ENCODE results near the gene TRIM63. TPM values are rescaled to one million over a fixed set of nuclear protein-coding genes. Genes with fewer than 3 reads are reported as not detected.

TRIM63 gene
- polyA plus RNA-seq, 2 of the 4 experiments (the other 2 are of a cell fraction), result not detected

GRCh38 chr1:26003756-26004155 lies 63.7 kb downstream of the TRIM63 start:
- no peak overlapping the region for H3K4me3 ChIP-seq
- no peak for DNase-seq (ENCODE audit: low read depth in 1 of 2, low spot score in 1 of 2)
- TF ChIP-seq PHF8 (IDR thresholded peaks at IDR 0.05; ENCODE audit: borderline replicate concordance, low read depth), result no peak
- no peak for TF ChIP-seq HOXB5 (CRISPR knock-in tag; IDR thresholded peaks at IDR 0.05)
- TF ChIP-seq ZFP36 (IDR thresholded peaks at IDR 0.05; ENCODE audit: borderline replicate concordance, partially characterized antibody), result no peak
- no peak for TF ChIP-seq MYC (IDR thresholded peaks at IDR 0.05; ENCODE audit: borderline replicate concordance, low read length)
- no peak for TF ChIP-seq ZC3H11A (IDR thresholded peaks at IDR 0.05)
- no peak for TF ChIP-seq TFCP2L1 (CRISPR knock-in tag; IDR thresholded peaks at IDR 0.05)
- TF ChIP-seq RFX5 (IDR thresholded peaks at IDR 0.05), result no peak
- TF ChIP-seq NFE2L2 (conservative IDR thresholded peaks at IDR 0.05; ENCODE audit: low read length), result no peak
- no peak for TF ChIP-seq HOXA7 (CRISPR knock-in tag; IDR thresholded peaks at IDR 0.05)
- no peak for TF ChIP-seq EP300 (IDR thresholded peaks at IDR 0.05)
- TF ChIP-seq ZSCAN20 (CRISPR knock-in tag; IDR thresholded peaks at IDR 0.05), result no peak
- no peak for TF ChIP-seq CBX2 (IDR thresholded peaks at IDR 0.05; ENCODE audit: borderline replicate concordance, low read depth)
- no peak for TF ChIP-seq CEBPB (IDR thresholded peaks at IDR 0.05)
- no peak for TF ChIP-seq EHMT2 (IDR thresholded peaks at IDR 0.05; ENCODE audit: low read depth)
- CTCF ChIA-PET, result interaction anchor here (3.4 to 7.1 kb wide), 2 partner anchors 108 kb away, joined by 14 to 84 read pairs; no protein-coding TSS in a partner anchor
- no peak for FAIRE-seq
- H3K4me2 ChIP-seq, result no peak overlapping the region
- POLR2A ChIA-PET, result no interaction called here
- no peaks in the 10 kb centered on the region for H3K9me3 ChIP-seq
- no peak for ATAC-seq
- peaks cover under 1% of the 10 kb centered on the region; the same call in 1 of the 3 replicates for H3K4me1 ChIP-seq
- 74% methylated on average over 2 of the region's 2 CpGs for WGBS (ENCODE audit: missing lambda C conversion rate)
- no peak overlapping the region for H3K27ac ChIP-seq

- FAIRE-seq (no peak), ATAC-seq (no peak), DNase-seq (ENCODE audit: low read depth in 1 of 2, low spot score in 1 of 2) (no peak)
- POLR2A ChIA-PET, result no interaction called here
- peaks cover 5% of the 10 kb centered on the region; the same call in 1 of the 3 replicates for H3K4me1 ChIP-seq
- 66% methylated on average over 4 of the region's 4 CpGs for WGBS (ENCODE audit: missing lambda C conversion rate)
- H3K9me3 ChIP-seq, result no peaks in the 10 kb centered on the region
- TF ChIP-seq CEBPB (IDR thresholded peaks at IDR 0.05) (peak in 1 of 2 experiments; percentile 52; a peak in 2 of 4 replicates), HDAC2 (IDR thresholded peaks at IDR 0.05) (no peak)
- no peak overlapping the region for H3K4me3 ChIP-seq
- H3K27ac ChIP-seq, result no peak overlapping the region
- CTCF ChIA-PET, result interaction anchor here (7.1 kb wide), 1 partner anchor 108 kb away, joined by 84 read pairs; no protein-coding TSS in a partner anchor
- no peak overlapping the region for H3K4me2 ChIP-seq
Observed at GRCh38 chr1:26003262-26003661, 64.2 kb downstream of the TRIM63 start.

Small RNAs within 50 kb of the gene (small RNA-seq; reads per million reads assigned to genes)
- gene RF00283 (0 reads per million in 6 experiments), gene RF00492 (0 reads per million in 6 experiments)

Other genes with a start within 250 kb of the TRIM63 start
- gene MTFR1L, start 247.7 kb downstream of the TRIM63 start, polyA plus RNA-seq (2011; rRNA removed), result 26.1 and 33.0 TPM in 2 replicates
- 24.7 to 26.1 TPM (median 25.9 TPM) in 3 replicates for gene MTFR1L, start 247.7 kb downstream of the TRIM63 start, polyA plus RNA-seq (2017; fragmentation: RNase III; extraction: RNeasy Plus Mini Kit Qiagen cat#74134 plus additional on column Dnase treatment)
- gene AUNIP, start 208.2 kb downstream of the TRIM63 start, polyA plus RNA-seq (2011; rRNA removed), result 6.6 and 8.4 TPM in 2 replicates
- gene AUNIP, start 208.2 kb downstream of the TRIM63 start, polyA plus RNA-seq (2017; fragmentation: RNase III; extraction: RNeasy Plus Mini Kit Qiagen cat#74134 plus additional on column Dnase treatment), result 5.6 to 7.3 TPM (median 6.5 TPM) in 3 replicates
- 2.3 and 3.4 TPM in 2 replicates for gene PAQR7, start 191.9 kb downstream of the TRIM63 start, polyA plus RNA-seq (2011; rRNA removed)
- gene PAQR7, start 191.9 kb downstream of the TRIM63 start, polyA plus RNA-seq (2017; fragmentation: RNase III; extraction: RNeasy Plus Mini Kit Qiagen cat#74134 plus additional on column Dnase treatment), result 5.9 to 6.4 TPM (median 6.0 TPM) in 3 replicates
- 75.3 and 82.4 TPM in 2 replicates for gene STMN1, start 161.2 kb downstream of the TRIM63 start, polyA plus RNA-seq (2011; rRNA removed)
- 145 to 177 TPM (median 147 TPM) in 3 replicates for gene STMN1, start 161.2 kb downstream of the TRIM63 start, polyA plus RNA-seq (2017; fragmentation: RNase III; extraction: RNeasy Plus Mini Kit Qiagen cat#74134 plus additional on column Dnase treatment)
- 13.7 and 13.8 TPM in 2 replicates for gene PAFAH2, start 69.6 kb downstream of the TRIM63 start, polyA plus RNA-seq (2011; rRNA removed)
- 6.3 to 7.1 TPM (median 7.0 TPM) in 3 replicates for gene PAFAH2, start 69.6 kb downstream of the TRIM63 start, polyA plus RNA-seq (2017; fragmentation: RNase III; extraction: RNeasy Plus Mini Kit Qiagen cat#74134 plus additional on column Dnase treatment)
- gene EXTL1, start 45.9 kb downstream of the TRIM63 start, polyA plus RNA-seq (2011; rRNA removed), result 0.03 and 0.09 TPM in 2 replicates
- 0.04 to 0.07 TPM in 2 of 3 replicates, not detected in the other for gene EXTL1, start 45.9 kb downstream of the TRIM63 start, polyA plus RNA-seq (2017; fragmentation: RNase III; extraction: RNeasy Plus Mini Kit Qiagen cat#74134 plus additional on column Dnase treatment)
- not detected in 2 replicates for gene SLC30A2, start 21.5 kb downstream of the TRIM63 start, polyA plus RNA-seq (2011; rRNA removed)
- gene SLC30A2, start 21.5 kb downstream of the TRIM63 start, polyA plus RNA-seq (2017; fragmentation: RNase III; extraction: RNeasy Plus Mini Kit Qiagen cat#74134 plus additional on column Dnase treatment), result not detected in 3 replicates
- 4.3 and 5.6 TPM in 2 replicates for gene PDIK1L, start 44.2 kb upstream of the TRIM63 start, polyA plus RNA-seq (2011; rRNA removed)
- 1.8 to 2.3 TPM (median 2.0 TPM) in 3 replicates for gene PDIK1L, start 44.2 kb upstream of the TRIM63 start, polyA plus RNA-seq (2017; fragmentation: RNase III; extraction: RNeasy Plus Mini Kit Qiagen cat#74134 plus additional on column Dnase treatment)
- gene FAM110D, start 91.4 kb upstream of the TRIM63 start, polyA plus RNA-seq (2011; rRNA removed), result 0.03 and 0.04 TPM in 2 replicates
- 0.04 to 0.05 TPM (median 0.04 TPM) in 3 replicates for gene FAM110D, start 91.4 kb upstream of the TRIM63 start, polyA plus RNA-seq (2017; fragmentation: RNase III; extraction: RNeasy Plus Mini Kit Qiagen cat#74134 plus additional on column Dnase treatment)
- gene C1orf232, start 101.3 kb upstream of the TRIM63 start, polyA plus RNA-seq (2011; rRNA removed), result not detected in 2 replicates
- not detected in 3 replicates for gene C1orf232, start 101.3 kb upstream of the TRIM63 start, polyA plus RNA-seq (2017; fragmentation: RNase III; extraction: RNeasy Plus Mini Kit Qiagen cat#74134 plus additional on column Dnase treatment)
- 25.6 and 27.2 TPM in 2 replicates for gene ZNF593, start 102.3 kb upstream of the TRIM63 start, polyA plus RNA-seq (2011; rRNA removed)
- 40.5 to 45.4 TPM (median 43.7 TPM) in 3 replicates for gene ZNF593, start 102.3 kb upstream of the TRIM63 start, polyA plus RNA-seq (2017; fragmentation: RNase III; extraction: RNeasy Plus Mini Kit Qiagen cat#74134 plus additional on column Dnase treatment)
- not detected in 2 replicates for gene ZNF593OS, start 104.2 kb upstream of the TRIM63 start, polyA plus RNA-seq (2011; rRNA removed)
- gene ZNF593OS, start 104.2 kb upstream of the TRIM63 start, polyA plus RNA-seq (2017; fragmentation: RNase III; extraction: RNeasy Plus Mini Kit Qiagen cat#74134 plus additional on column Dnase treatment), result not detected in 3 replicates
- gene CNKSR1, start 109.9 kb upstream of the TRIM63 start, polyA plus RNA-seq (2011; rRNA removed), result 0.32 and 0.60 TPM in 2 replicates
- 0.17 to 0.84 TPM (median 0.34 TPM) in 3 replicates for gene CNKSR1, start 109.9 kb upstream of the TRIM63 start, polyA plus RNA-seq (2017; fragmentation: RNase III; extraction: RNeasy Plus Mini Kit Qiagen cat#74134 plus additional on column Dnase treatment)
- not detected in 2 replicates for gene CATSPER4, start 123.0 kb upstream of the TRIM63 start, polyA plus RNA-seq (2011; rRNA removed)
- not detected in 3 replicates for gene CATSPER4, start 123.0 kb upstream of the TRIM63 start, polyA plus RNA-seq (2017; fragmentation: RNase III; extraction: RNeasy Plus Mini Kit Qiagen cat#74134 plus additional on column Dnase treatment)
- gene CEP85, start 166.6 kb upstream of the TRIM63 start, polyA plus RNA-seq (2011; rRNA removed), result 21.1 and 25.6 TPM in 2 replicates
- 13.0 to 13.6 TPM (median 13.5 TPM) in 3 replicates for gene CEP85, start 166.6 kb upstream of the TRIM63 start, polyA plus RNA-seq (2017; fragmentation: RNase III; extraction: RNeasy Plus Mini Kit Qiagen cat#74134 plus additional on column Dnase treatment)
- gene SH3BGRL3, start 212.5 kb upstream of the TRIM63 start, polyA plus RNA-seq (2011; rRNA removed), result 36.1 and 38.7 TPM in 2 replicates
- gene SH3BGRL3, start 212.5 kb upstream of the TRIM63 start, polyA plus RNA-seq (2017; fragmentation: RNase III; extraction: RNeasy Plus Mini Kit Qiagen cat#74134 plus additional on column Dnase treatment), result 66.1 to 87.2 TPM (median 78.6 TPM) in 3 replicates
- 6.8 and 7.6 TPM in 2 replicates for gene UBXN11, start 239.0 kb upstream of the TRIM63 start, polyA plus RNA-seq (2011; rRNA removed)
- gene UBXN11, start 239.0 kb upstream of the TRIM63 start, polyA plus RNA-seq (2017; fragmentation: RNase III; extraction: RNeasy Plus Mini Kit Qiagen cat#74134 plus additional on column Dnase treatment), result 10.6 to 12.7 TPM (median 10.8 TPM) in 3 replicates